ENCODE measurements around the gene GPSM1.

Gene GPSM1

GRCh38 chr9:136327304-136327974, at the start of gene GPSM1:
Gene GPSM1 (plus strand): TSS chr9:136327539. CDS start chr9:136327696, 157 bp downstream.
- H3K27ac ChIP-seq (ENCODE audit: low read depth, low read length) = peak within 1 kb of the TSS; percentile 39

GRCh38 chr9:136277746-136278145, 49.6 kb upstream of the GPSM1 start:
- no peak overlapping the region for H3K9ac ChIP-seq (ENCODE audit: low read length)
- no peak overlapping the region for H3K27ac ChIP-seq (ENCODE audit: low read depth, low read length)
- no peaks in the 10 kb centered on the region for H3K4me1 ChIP-seq (ENCODE audit: insufficient read depth, low read length)
- H3K27me3 ChIP-seq (ENCODE audit: control insufficient read depth in 1 of 2, insufficient read depth in 2 of 2, low read length in 2 of 2) = peaks cover 0 to 22% of the 10 kb centered on the region in 2 donors
- no peaks in the 10 kb centered on the region for H3K9me3 ChIP-seq (ENCODE audit: low read length)
- H3K4me3 ChIP-seq (ENCODE audit: low read depth in 1 of 2, low read length in 2 of 2) = no peak overlapping the region
- H3K36me3 ChIP-seq (ENCODE audit: insufficient read depth, low read length) = no peaks in the 10 kb centered on the region

More at GRCh38 chr9:136327304-136327974, at the start of gene GPSM1:
- Histone ChIP-seq H3K9ac (ENCODE audit: low read length) (peak within 1 kb of the TSS; percentile 77), H3K27me3 (ENCODE audit: control insufficient read depth in 1 of 2, insufficient read depth in 2 of 2, low read length in 2 of 2) (no peaks in the 10 kb centered on the region), H3K9me3 (ENCODE audit: low read length) (no peaks in the 10 kb centered on the region), H3K4me3 (ENCODE audit: low read depth in 1 of 2, low read length in 2 of 2) (peak within 1 kb of the TSS; percentile 51 to 79), H3K4me1 (ENCODE audit: insufficient read depth, low read length) (peaks cover 24% of the 10 kb centered on the region), H3K36me3 (ENCODE audit: insufficient read depth, low read length) (no peaks in the 10 kb centered on the region)

GRCh38 chr9:136278221-136278620, 49.1 kb upstream of the GPSM1 start:
- peaks cover 0 to 22% of the 10 kb centered on the region in 2 donors for H3K27me3 ChIP-seq (ENCODE audit: control insufficient read depth in 1 of 2, insufficient read depth in 2 of 2, low read length in 2 of 2)
- no peaks in the 10 kb centered on the region for H3K36me3 ChIP-seq (ENCODE audit: insufficient read depth, low read length)
- no peak overlapping the region for H3K4me3 ChIP-seq (ENCODE audit: low read depth in 1 of 2, low read length in 2 of 2)
- H3K27ac ChIP-seq (ENCODE audit: low read depth, low read length) = no peak overlapping the region
- H3K4me1 ChIP-seq (ENCODE audit: insufficient read depth, low read length) = no peaks in the 10 kb centered on the region
- H3K9me3 ChIP-seq (ENCODE audit: low read length) = no peaks in the 10 kb centered on the region
- no peak overlapping the region for H3K9ac ChIP-seq (ENCODE audit: low read length)

GRCh38 chr9:136278894-136279293, 48.4 kb upstream of the GPSM1 start:
- H3K4me3 ChIP-seq (ENCODE audit: low read depth in 1 of 2, low read length in 2 of 2) = no peak overlapping the region
- H3K9me3 ChIP-seq (ENCODE audit: low read length) = no peaks in the 10 kb centered on the region
- H3K9ac ChIP-seq (ENCODE audit: low read length) = no peak overlapping the region
- H3K36me3 ChIP-seq (ENCODE audit: insufficient read depth, low read length) = no peaks in the 10 kb centered on the region
- no peaks in the 10 kb centered on the region for H3K4me1 ChIP-seq (ENCODE audit: insufficient read depth, low read length)
- peaks cover 0 to 29% of the 10 kb centered on the region in 2 donors for H3K27me3 ChIP-seq (ENCODE audit: control insufficient read depth in 1 of 2, insufficient read depth in 2 of 2, low read length in 2 of 2)
- no peak overlapping the region for H3K27ac ChIP-seq (ENCODE audit: low read depth, low read length)

- no peak overlapping the region for H3K27ac ChIP-seq (ENCODE audit: low read depth, low read length)
- H3K9ac ChIP-seq (ENCODE audit: low read length) = no peak overlapping the region
- no peaks in the 10 kb centered on the region for H3K9me3 ChIP-seq (ENCODE audit: low read length)
- H3K27me3 ChIP-seq (ENCODE audit: control insufficient read depth in 1 of 2, insufficient read depth in 2 of 2, low read length in 2 of 2) = peaks cover 0 to 34% of the 10 kb centered on the region in 2 donors
- H3K36me3 ChIP-seq (ENCODE audit: insufficient read depth, low read length) = no peaks in the 10 kb centered on the region
- no peak overlapping the region for H3K4me3 ChIP-seq (ENCODE audit: low read depth in 1 of 2, low read length in 2 of 2)
- no peaks in the 10 kb centered on the region for H3K4me1 ChIP-seq (ENCODE audit: insufficient read depth, low read length)
Measured at GRCh38 chr9:136279471-136279870, 47.9 kb upstream of the GPSM1 start.

- Histone ChIP-seq H3K27me3 (ENCODE audit: control insufficient read depth in 1 of 2, insufficient read depth in 2 of 2, low read length in 2 of 2) (peaks cover 0 to 47% of the 10 kb centered on the region in 2 donors), H3K9ac (ENCODE audit: low read length) (no peak overlapping the region)
Measured at GRCh38 chr9:136280535-136281315, 46.6 kb upstream of the GPSM1 start.

GRCh38 chr9:136281421-136282271, 45.7 kb upstream of the GPSM1 start:
- no peak overlapping the region for H3K27ac ChIP-seq (ENCODE audit: low read depth, low read length)
- H3K27me3 ChIP-seq (ENCODE audit: control insufficient read depth in 1 of 2, insufficient read depth in 2 of 2, low read length in 2 of 2) = peaks cover 0 to 51% of the 10 kb centered on the region in 2 donors
- no peaks in the 10 kb centered on the region for H3K36me3 ChIP-seq (ENCODE audit: insufficient read depth, low read length)
- no peak overlapping the region for H3K4me3 ChIP-seq (ENCODE audit: low read depth in 1 of 2, low read length in 2 of 2)
- no peak overlapping the region for H3K9ac ChIP-seq (ENCODE audit: low read length)
- H3K9me3 ChIP-seq (ENCODE audit: low read length) = no peaks in the 10 kb centered on the region
- H3K4me1 ChIP-seq (ENCODE audit: insufficient read depth, low read length) = no peaks in the 10 kb centered on the region

More at GRCh38 chr9:136280535-136281315, 46.6 kb upstream of the GPSM1 start:
- Histone ChIP-seq H3K36me3 (ENCODE audit: insufficient read depth, low read length) (no peaks in the 10 kb centered on the region), H3K4me1 (ENCODE audit: insufficient read depth, low read length) (no peaks in the 10 kb centered on the region), H3K9me3 (ENCODE audit: low read length) (no peaks in the 10 kb centered on the region), H3K4me3 (ENCODE audit: low read depth in 1 of 2, low read length in 2 of 2) (no peak overlapping the region), H3K27ac (ENCODE audit: low read depth, low read length) (no peak overlapping the region)

GRCh38 chr9:136282272-136282861, 45.0 kb upstream of the GPSM1 start:
- Histone ChIP-seq H3K4me3 (ENCODE audit: low read depth in 1 of 2, low read length in 2 of 2) (no peak overlapping the region), H3K27ac (ENCODE audit: low read depth, low read length) (no peak overlapping the region), H3K27me3 (ENCODE audit: control insufficient read depth in 1 of 2, insufficient read depth in 2 of 2, low read length in 2 of 2) (peaks cover 0 to 58% of the 10 kb centered on the region in 2 donors), H3K36me3 (ENCODE audit: insufficient read depth, low read length) (no peaks in the 10 kb centered on the region), H3K4me1 (ENCODE audit: insufficient read depth, low read length) (no peaks in the 10 kb centered on the region), H3K9me3 (ENCODE audit: low read length) (no peaks in the 10 kb centered on the region), H3K9ac (ENCODE audit: low read length) (no peak overlapping the region)

GRCh38 chr9:136283291-136284235, 43.8 kb upstream of the GPSM1 start:
- no peak overlapping the region for H3K9ac ChIP-seq (ENCODE audit: low read length)
- peak overlapping the region in 1 of 2 donors; percentile 32 for H3K4me3 ChIP-seq (ENCODE audit: low read depth in 1 of 2, low read length in 2 of 2)
- no peaks in the 10 kb centered on the region for H3K36me3 ChIP-seq (ENCODE audit: insufficient read depth, low read length)
- no peaks in the 10 kb centered on the region for H3K4me1 ChIP-seq (ENCODE audit: insufficient read depth, low read length)
- H3K27ac ChIP-seq (ENCODE audit: low read depth, low read length) = no peak overlapping the region
- no peaks in the 10 kb centered on the region for H3K9me3 ChIP-seq (ENCODE audit: low read length)
- H3K27me3 ChIP-seq (ENCODE audit: control insufficient read depth in 1 of 2, insufficient read depth in 2 of 2, low read length in 2 of 2) = peaks cover 0 to 66% of the 10 kb centered on the region in 2 donors

GRCh38 chr9:136284311-136284710, 43.0 kb upstream of the GPSM1 start:
- no peaks in the 10 kb centered on the region for H3K36me3 ChIP-seq (ENCODE audit: insufficient read depth, low read length)
- no peak overlapping the region for H3K27ac ChIP-seq (ENCODE audit: low read depth, low read length)
- H3K27me3 ChIP-seq (ENCODE audit: control insufficient read depth in 1 of 2, insufficient read depth in 2 of 2, low read length in 2 of 2) = peaks cover 0 to 68% of the 10 kb centered on the region in 2 donors
- H3K9ac ChIP-seq (ENCODE audit: low read length) = no peak overlapping the region
- no peaks in the 10 kb centered on the region for H3K9me3 ChIP-seq (ENCODE audit: low read length)
- no peak overlapping the region for H3K4me3 ChIP-seq (ENCODE audit: low read depth in 1 of 2, low read length in 2 of 2)
- no peaks in the 10 kb centered on the region for H3K4me1 ChIP-seq (ENCODE audit: insufficient read depth, low read length)

Measured in muscle layer of colon (tissue), 2 donors.